Endothelial cell of umbilical vein (primary cell): ENCODE results near the gene ZFP37. TPM values are rescaled to one million over a fixed set of nuclear protein-coding genes. Genes with fewer than 3 reads are reported as not detected.
A peak's percentile ranks its signal among the peaks of the same experiment; 100 is the strongest.

ENCODE experiments used
- BruUV-seq: library from RNA; stranded (reverse); fragments of 400-500 nt; replicated peaks from 2 replicates; lab custom pipeline; 2021; lab: Mats Ljungman, UMichigan
- CTCF ChIA-PET: fragments of 300-600, 350-600 bp; sonication (Branson Sonifier 250); formaldehyde crosslinking; loops from one replicate; lab custom pipeline; 2021; ENCODE audit warnings: antibody characterized with exemption, inconsistent platforms; lab: Charles Lee
- POLR2A ChIA-PET: fragments of 300-600, 350-600 bp; sonication (Branson Sonifier 250); formaldehyde crosslinking; loops from one replicate; lab custom pipeline; 2021; ENCODE audit warnings: antibody characterized with exemption, inconsistent platforms; lab: Charles Lee
- DNase-seq: peaks from one replicate; pipeline ENCODE4 v3.0.0-alpha.2; 2011; ENCODE audit warnings: low read depth, low spot score
- FAIRE-seq: peaks from 2 replicates; lab custom pipeline; 2011; peaks lifted over from hg19 to GRCh38; lab: Jason Lieb, UNC
- H2AFZ ChIP-seq: 2 replicates; pipeline ENCODE4 v1.6.0; 2012; ENCODE audit warnings: low read depth, low read length, control low read depth, inconsistent platforms
- H3K27ac ChIP-seq: 2 replicates; pipeline ENCODE4 v1.5.1; 2011; ENCODE audit warnings: low read depth, mild to moderate bottlenecking, control low read depth, low read length, moderate library complexity; ENCODE audit not compliant: insufficient read depth
- H3K27me3 ChIP-seq, 2 experiments: 2 replicates each; pipeline versions ENCODE4 v1.6.0 to v1.6.1; 2011; ENCODE audit warnings: low read length in 2 of 2, mixed read lengths in 1 of 2; ENCODE audit not compliant: control insufficient read depth in 2 of 2, insufficient read depth in 2 of 2
- H3K36me3 ChIP-seq, 2 experiments: 2 replicates in 1 of 2; 3 replicates in 1 of 2; pipeline ENCODE4 v1.5.1; 2011; ENCODE audit warnings: low read length in 2 of 2, mild to moderate bottlenecking in 1 of 2, moderate library complexity in 1 of 2; ENCODE audit not compliant: control insufficient read depth in 2 of 2, insufficient read depth in 2 of 2; ENCODE audit errors: extremely low read depth in 1 of 2
- H3K4me1 ChIP-seq: 3 replicates; pipeline ENCODE4 v1.5.1; 2011; ENCODE audit warnings: mild to moderate bottlenecking, low read length; ENCODE audit not compliant: control insufficient read depth, insufficient read depth; ENCODE audit errors: extremely low read depth
- H3K4me2 ChIP-seq: 2 replicates; pipeline ENCODE4 v1.6.1; 2011; ENCODE audit warnings: low read length, control low read depth, mixed read lengths; ENCODE audit not compliant: insufficient read depth
- H3K4me3 ChIP-seq, 3 experiments: fragments of 200-600 bp in 1 of 3; sonication (generic), shearing (Covaris generic) in 1 of 3; replicated peaks in 1 of 3; 2 replicates each; pipeline ENCODE4 v1.5.1; 2011 to 2016; ENCODE audit warnings: control low read depth in 3 of 3, low read length in 3 of 3, mild to moderate bottlenecking in 2 of 3, inconsistent platforms in 1 of 3, low read depth in 1 of 3, moderate library complexity in 1 of 3; ENCODE audit not compliant: insufficient read depth in 1 of 3
- H3K79me2 ChIP-seq: 2 replicates; pipeline ENCODE4 v1.6.0; 2012; ENCODE audit warnings: low read length, inconsistent platforms; ENCODE audit not compliant: control insufficient read depth, insufficient read depth
- H3K9ac ChIP-seq: replicated peaks from 2 replicates; pipeline ENCODE3; 2011; ENCODE audit warnings: low read length, control low read depth; ENCODE audit not compliant: insufficient read depth; ENCODE audit errors: extremely low read depth
- H3K9me1 ChIP-seq: replicated peaks from 3 replicates; pipeline ENCODE4 v1.6.0; 2011; ENCODE audit warnings: mild to moderate bottlenecking, low read length; ENCODE audit not compliant: control insufficient read depth, insufficient read depth; ENCODE audit errors: extremely low read depth
- H3K9me3 ChIP-seq: replicated peaks from 2 replicates; pipeline ENCODE4 v1.5.1; 2012; ENCODE audit warnings: low read length, inconsistent platforms; ENCODE audit not compliant: control insufficient read depth, insufficient read depth
- H4K20me1 ChIP-seq: replicated peaks from 2 replicates; pipeline ENCODE3; 2011; ENCODE audit warnings: mild to moderate bottlenecking, low read length; ENCODE audit not compliant: control insufficient read depth, insufficient read depth; ENCODE audit errors: extremely low read depth
- EZH2 ChIP-seq: IDR thresholded peaks from 2 replicates; pipeline ENCODE4 v1.6.1; 2012; ENCODE audit warnings: borderline replicate concordance, low read depth, mild to moderate bottlenecking, moderate library complexity, low read length, inconsistent platforms; ENCODE audit not compliant: severe bottlenecking
- FOS ChIP-seq: IDR thresholded peaks from 2 replicates; pipeline ENCODE4 v1.6.1; 2011; ENCODE audit warnings: mild to moderate bottlenecking, low read length, moderate library complexity, borderline replicate concordance; ENCODE audit not compliant: insufficient read depth
- GATA2 ChIP-seq: IDR thresholded peaks from 2 replicates; pipeline ENCODE4 v1.7.0; 2011; ENCODE audit warnings: low read depth, mild to moderate bottlenecking, moderate library complexity, mixed read lengths, low read length; ENCODE audit not compliant: insufficient read length, insufficient read depth
- JUN ChIP-seq: IDR thresholded peaks from 2 replicates; pipeline ENCODE4 v1.6.1; 2011; ENCODE audit warnings: borderline replicate concordance, low read depth; ENCODE audit not compliant: insufficient read length, insufficient read depth
- MYC ChIP-seq: IDR thresholded peaks from one replicate; pipeline ENCODE4 v1.6.1; 2011; ENCODE audit warnings: mild to moderate bottlenecking, low read depth, low read length
- POLR2A ChIP-seq: IDR thresholded peaks from 2 replicates; pipeline ENCODE4 v1.6.1; 2012; ENCODE audit warnings: low read depth, mild to moderate bottlenecking, control low read depth, low read length
- POLR2AphosphoS5 ChIP-seq: IDR thresholded peaks from 2 replicates; pipeline ENCODE4 v1.6.1; 2012; ENCODE audit warnings: low read depth, mild to moderate bottlenecking, control low read depth, low read length, moderate library complexity; ENCODE audit not compliant: insufficient read depth
- dilution Hi-C: fragments of 300-500 bp; cut with MboI; formaldehyde crosslinking; loops from one replicate; pipeline ENCODE4 v1.15.0; 2019; ENCODE audit warnings: low sequenced_read_pairs; ENCODE audit not compliant: extremely low pct_ligation_motif_present
- intact Hi-C: fragments of 100-400 bp; cut with micrococcal nuclease; formaldehyde crosslinking; loops from one replicate; pipeline ENCODE4 v1.10.0; 2022
- polyA plus RNA-seq, 4 experiments: library from polyadenylated mRNA; depleted of rRNA in 3 of 4; stranded (reverse) in 3 of 4; unstranded in 1 of 4; fragments of >200 nt; gene quantifications; 2 replicates each; pipeline versions ENCODE4 v1.2.1 to v1.2.3, GENCODE V29; 2011 to 2012; ENCODE audit warnings: missing spikeins in 1 of 4
- total RNA-seq: library from RNA; stranded (reverse); gene quantifications from 2 replicates; pipeline ENCODE4 v1.2.3, GENCODE V29; 2021
- TF ChIP-seq, protein P1 (sequence below): IDR thresholded peaks from 2 replicates; pipeline ENCODE4 v1.6.1; 2011; ENCODE audit not compliant: insufficient read depth, insufficient read length
- TF ChIP-seq, protein P2 (sequence below), 2 donors: IDR thresholded peaks; 1 replicate in 1 of 2; 2 replicates in 1 of 2; pipeline ENCODE4 v1.5.1; 2011; ENCODE audit warnings: low read length in 2 of 2, mild to moderate bottlenecking in 2 of 2, moderate library complexity in 2 of 2, control low read depth in 1 of 2, inconsistent platforms in 1 of 2, low read depth in 1 of 2; ENCODE audit not compliant: insufficient read depth in 1 of 2; ENCODE audit errors: extremely low read depth in 1 of 2

Gene ZFP37
- total and polyA plus RNA-seq, 2 donors (not counting 3 experiments of a cell fraction or from before 2014, with no cell fraction given) = 0.21 to 1.3 TPM

DNA sequence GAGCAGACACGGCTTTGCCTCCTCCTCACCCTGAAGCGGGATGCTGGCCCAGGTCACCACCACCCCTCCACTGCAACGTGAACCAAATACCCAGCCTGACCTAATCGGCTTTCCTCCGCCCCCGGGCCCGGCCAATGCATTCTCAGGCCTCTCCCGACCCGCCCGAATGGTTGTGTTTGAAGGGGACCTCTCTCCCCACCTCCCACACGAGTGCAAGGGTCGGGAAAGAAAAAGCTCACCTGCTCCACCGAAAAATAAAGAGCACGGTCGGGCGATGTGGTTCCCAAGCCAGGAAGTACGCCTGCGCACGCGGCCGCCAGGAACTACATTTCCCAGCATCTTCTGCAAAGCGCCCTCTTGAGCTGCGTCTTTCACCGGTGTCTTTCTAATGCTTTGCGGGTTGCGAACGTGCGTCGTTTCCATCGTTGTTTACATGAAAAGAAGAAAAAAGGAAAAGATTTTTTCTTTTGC, 44.6 kb downstream of the ZFP37 start, which contains the start of gene ZNF883:
Gene ZNF883 (minus strand): TSS at position 282 of the 471 bp plus-strand sequence.
- no peak within 1 kb of the TSS for H3K4me3 ChIP-seq
- TF ChIP-seq, protein P1, sequence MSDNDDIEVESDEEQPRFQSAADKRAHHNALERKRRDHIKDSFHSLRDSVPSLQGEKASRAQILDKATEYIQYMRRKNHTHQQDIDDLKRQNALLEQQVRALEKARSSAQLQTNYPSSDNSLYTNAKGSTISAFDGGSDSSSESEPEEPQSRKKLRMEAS = no peak
- TF ChIP-seq JUN (no peak), GATA2 (no peak)
- H3K9me3 ChIP-seq = no peaks in the 10 kb centered on the region
- CTCF ChIA-PET = interaction anchor here (1.0 kb wide), 1 partner anchor 8 kb away, joined by 3 read pairs; no protein-coding TSS in a partner anchor
- peak; percentile 40 for DNase-seq
- no TSS peak for BruUV-seq
- no peaks in the 10 kb centered on the region for H3K36me3 ChIP-seq
- no peak for FAIRE-seq
- no peaks in the 10 kb centered on the region for H3K9me1 ChIP-seq
- H3K79me2 ChIP-seq = no peaks in the 10 kb centered on the region
- H3K4me2 ChIP-seq = peak within 1 kb of the TSS; percentile 24
- H4K20me1 ChIP-seq = no peaks in the 10 kb centered on the region
- peak within 1 kb of the TSS; percentile 42 for H2AFZ ChIP-seq
- H3K27me3 ChIP-seq = peaks cover 0 to 3% of the 10 kb centered on the region in 2 experiments
- H3K27ac ChIP-seq = no peak within 1 kb of the TSS
- no peaks in the 10 kb centered on the region for H3K4me1 ChIP-seq
- no peak within 1 kb of the TSS for H3K9ac ChIP-seq
- intact Hi-C loops (no loop called here), dilution Hi-C loops (no loop called here)
- POLR2A ChIA-PET = no interaction called here

DNA sequence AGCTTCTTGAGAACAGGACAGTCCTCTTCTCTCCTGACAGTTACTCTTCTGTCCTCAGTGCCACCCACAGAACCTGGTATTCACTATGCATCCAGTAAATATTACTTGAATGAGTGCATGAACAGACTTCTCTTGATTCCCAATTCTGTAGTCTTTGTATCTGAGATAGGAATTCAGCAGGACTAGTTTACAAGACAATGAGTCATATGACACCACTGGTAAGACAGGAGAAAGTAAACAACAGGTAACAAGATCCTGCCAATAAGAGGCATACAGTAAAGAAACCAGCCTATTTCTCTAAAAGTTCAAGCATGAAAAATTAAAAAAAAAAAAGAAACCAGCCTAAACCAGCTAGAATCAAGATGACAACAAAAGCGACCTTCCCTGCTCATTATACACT, 50.7 kb downstream of the ZFP37 start:
- ChIA-PET CTCF (no interaction called here), POLR2A (no interaction called here)
- no peak for TF ChIP-seq EZH2
- TF ChIP-seq, protein P2, sequence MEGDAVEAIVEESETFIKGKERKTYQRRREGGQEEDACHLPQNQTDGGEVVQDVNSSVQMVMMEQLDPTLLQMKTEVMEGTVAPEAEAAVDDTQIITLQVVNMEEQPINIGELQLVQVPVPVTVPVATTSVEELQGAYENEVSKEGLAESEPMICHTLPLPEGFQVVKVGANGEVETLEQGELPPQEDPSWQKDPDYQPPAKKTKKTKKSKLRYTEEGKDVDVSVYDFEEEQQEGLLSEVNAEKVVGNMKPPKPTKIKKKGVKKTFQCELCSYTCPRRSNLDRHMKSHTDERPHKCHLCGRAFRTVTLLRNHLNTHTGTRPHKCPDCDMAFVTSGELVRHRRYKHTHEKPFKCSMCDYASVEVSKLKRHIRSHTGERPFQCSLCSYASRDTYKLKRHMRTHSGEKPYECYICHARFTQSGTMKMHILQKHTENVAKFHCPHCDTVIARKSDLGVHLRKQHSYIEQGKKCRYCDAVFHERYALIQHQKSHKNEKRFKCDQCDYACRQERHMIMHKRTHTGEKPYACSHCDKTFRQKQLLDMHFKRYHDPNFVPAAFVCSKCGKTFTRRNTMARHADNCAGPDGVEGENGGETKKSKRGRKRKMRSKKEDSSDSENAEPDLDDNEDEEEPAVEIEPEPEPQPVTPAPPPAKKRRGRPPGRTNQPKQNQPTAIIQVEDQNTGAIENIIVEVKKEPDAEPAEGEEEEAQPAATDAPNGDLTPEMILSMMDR (IDR thresholded peaks at IDR 0.05; ENCODE audit: extremely low read depth in 1 of 2, insufficient read depth in 1 of 2, low read depth in 1 of 2, low read length in 2 of 2) = no peak
- TF ChIP-seq POLR2A = no peak
- TF ChIP-seq, protein P1 = no peak
- no peak for TF ChIP-seq FOS
- TF ChIP-seq POLR2AphosphoS5 = no peak
- TF ChIP-seq GATA2 = no peak
- no peak for TF ChIP-seq JUN
- no peak for TF ChIP-seq MYC
- FAIRE-seq = no peak
- Histone ChIP-seq H3K9ac (no peak overlapping the region), H3K4me3 (no peak overlapping the region), H3K4me2 (no peak overlapping the region), H3K4me1 (no peaks in the 10 kb centered on the region), H3K9me1 (no peaks in the 10 kb centered on the region), H3K9me3 (no peaks in the 10 kb centered on the region), H2AFZ (no peak overlapping the region), H3K27me3 (no peaks in the 10 kb centered on the region), H4K20me1 (no peaks in the 10 kb centered on the region), H3K79me2 (no peaks in the 10 kb centered on the region), H3K27ac (no peak overlapping the region), H3K36me3 (no peaks in the 10 kb centered on the region)
- no TSS peak for BruUV-seq
- DNase-seq = no peak
- dilution Hi-C loops = no loop called here
- intact Hi-C loops = no loop called here
